Fibroblast of the aortic adventitia (primary cell): ENCODE results near the gene NEURL3. TPM values are rescaled to one million over a fixed set of nuclear protein-coding genes. Genes with fewer than 3 reads are reported as not detected.

Source experiments
- DNase-seq: peaks from one replicate; pipeline ENCODE4 v3.0.0-alpha.2; 2010; ENCODE audit warnings: low read depth
- H3K4me3 ChIP-seq: 2 replicates; pipeline ENCODE4 v1.5.1; 2011; ENCODE audit warnings: low read depth, mild to moderate bottlenecking, control low read depth, low read length, moderate library complexity
- total RNA-seq: library from RNA; depleted of rRNA; stranded (reverse); fragments of >200 nt; gene quantifications from 2 replicates; pipeline ENCODE4 v1.2.3, GENCODE V29; 2012; ENCODE audit warnings: low replicate concordance
- TF ChIP-seq, protein P1 (sequence below): IDR thresholded peaks from 2 replicates; pipeline ENCODE4 v1.5.1; 2011; ENCODE audit warnings: mild to moderate bottlenecking, low read length, control low read depth, inconsistent platforms; ENCODE audit not compliant: insufficient read depth

Gene NEURL3
- total RNA-seq, 1 donor, result not detected

DNA sequence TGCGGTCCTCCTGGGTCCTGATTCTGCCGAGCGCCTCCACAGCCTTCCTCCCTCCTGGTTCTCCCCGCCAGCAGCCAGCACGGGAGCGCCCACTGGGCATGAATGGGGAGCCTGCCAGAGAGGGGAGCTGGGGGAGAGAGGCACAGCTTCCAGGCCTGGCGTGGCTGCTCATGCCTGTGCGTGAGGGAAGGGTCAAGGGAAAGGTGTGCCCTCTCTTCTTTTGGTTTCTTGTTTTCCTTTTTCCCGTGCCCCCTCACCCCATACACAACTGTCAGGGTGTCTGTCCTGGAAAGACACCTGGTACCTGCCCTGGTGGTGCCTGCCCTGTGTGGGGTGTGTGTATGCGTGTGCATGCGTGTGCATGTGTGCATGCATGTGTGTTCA lies 4.7 kb upstream of the NEURL3 start:
- TF ChIP-seq, protein P1, sequence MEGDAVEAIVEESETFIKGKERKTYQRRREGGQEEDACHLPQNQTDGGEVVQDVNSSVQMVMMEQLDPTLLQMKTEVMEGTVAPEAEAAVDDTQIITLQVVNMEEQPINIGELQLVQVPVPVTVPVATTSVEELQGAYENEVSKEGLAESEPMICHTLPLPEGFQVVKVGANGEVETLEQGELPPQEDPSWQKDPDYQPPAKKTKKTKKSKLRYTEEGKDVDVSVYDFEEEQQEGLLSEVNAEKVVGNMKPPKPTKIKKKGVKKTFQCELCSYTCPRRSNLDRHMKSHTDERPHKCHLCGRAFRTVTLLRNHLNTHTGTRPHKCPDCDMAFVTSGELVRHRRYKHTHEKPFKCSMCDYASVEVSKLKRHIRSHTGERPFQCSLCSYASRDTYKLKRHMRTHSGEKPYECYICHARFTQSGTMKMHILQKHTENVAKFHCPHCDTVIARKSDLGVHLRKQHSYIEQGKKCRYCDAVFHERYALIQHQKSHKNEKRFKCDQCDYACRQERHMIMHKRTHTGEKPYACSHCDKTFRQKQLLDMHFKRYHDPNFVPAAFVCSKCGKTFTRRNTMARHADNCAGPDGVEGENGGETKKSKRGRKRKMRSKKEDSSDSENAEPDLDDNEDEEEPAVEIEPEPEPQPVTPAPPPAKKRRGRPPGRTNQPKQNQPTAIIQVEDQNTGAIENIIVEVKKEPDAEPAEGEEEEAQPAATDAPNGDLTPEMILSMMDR, result no peak
- DNase-seq, result no peak
- no peak overlapping the region for H3K4me3 ChIP-seq

DNA sequence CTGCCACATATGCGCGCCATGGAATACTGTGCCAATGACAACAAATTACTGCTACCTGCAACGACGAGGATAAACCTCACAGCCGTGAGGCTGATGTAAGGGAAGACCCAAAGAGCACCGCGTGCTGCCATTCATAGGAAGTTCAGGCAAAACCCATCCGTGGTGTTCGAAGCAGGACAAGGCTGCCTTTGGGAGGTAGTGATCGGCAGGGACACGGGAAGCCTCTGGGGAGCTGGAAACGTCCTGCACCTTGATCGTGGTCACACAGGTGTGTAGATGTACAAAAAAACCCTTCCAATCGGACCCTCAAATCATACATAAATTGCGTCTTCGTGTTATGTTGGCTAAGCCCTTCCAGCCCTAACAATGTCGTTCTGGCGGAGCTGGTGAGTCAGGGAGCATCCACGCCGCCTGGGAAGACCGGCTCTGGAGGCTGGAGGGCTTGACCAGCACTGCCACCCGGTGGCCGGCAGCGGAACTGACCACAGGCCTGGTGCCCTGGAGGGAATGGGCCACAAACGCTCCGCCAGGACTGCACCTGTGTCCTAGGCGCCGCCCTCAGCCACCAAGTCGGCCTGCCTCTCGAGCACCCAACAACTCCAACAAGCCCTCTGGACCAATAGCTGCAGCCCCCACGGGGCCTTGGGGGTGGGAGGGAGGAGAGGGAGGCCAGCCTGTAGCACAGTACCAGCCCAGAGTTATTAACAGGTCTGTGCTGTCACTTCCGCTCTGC lies 4.1 kb upstream of the NEURL3 start:
- DNase-seq, result peak; percentile 86
- TF ChIP-seq, protein P1, result peak; percentile 98
- H3K4me3 ChIP-seq, result no peak overlapping the region

DNA sequence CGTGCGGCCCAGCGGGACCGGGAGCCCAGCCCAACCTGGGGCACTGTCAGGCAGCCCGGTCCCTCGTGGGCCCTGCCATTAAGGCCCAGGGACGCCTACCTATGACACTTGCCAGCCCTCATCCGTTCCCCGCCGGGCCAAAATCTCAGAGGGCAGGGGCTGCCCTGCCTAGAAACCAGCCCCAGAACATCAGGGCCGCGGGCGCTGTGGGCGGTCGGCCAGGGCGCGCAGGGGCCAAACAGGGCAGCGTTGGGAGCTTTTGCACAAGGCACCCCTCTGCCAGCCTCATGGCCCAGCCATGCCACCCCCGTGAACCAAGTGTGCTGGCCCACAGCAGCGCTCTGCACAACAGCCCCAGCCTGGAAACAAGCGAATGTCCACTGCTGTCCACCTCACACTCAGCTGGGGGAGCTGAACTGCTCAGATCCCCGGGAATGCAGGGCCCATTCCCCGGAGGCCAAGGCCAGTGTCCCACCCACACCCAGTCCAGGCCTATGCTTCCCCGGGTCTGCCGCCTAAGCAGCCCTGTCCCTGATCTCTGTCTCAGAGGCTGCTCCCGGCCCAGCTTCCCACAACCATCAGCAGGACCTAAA lies 3.5 kb upstream of the NEURL3 start:
- no peak overlapping the region for H3K4me3 ChIP-seq
- DNase-seq, result no peak
- TF ChIP-seq, protein P1, result no peak

DNA sequence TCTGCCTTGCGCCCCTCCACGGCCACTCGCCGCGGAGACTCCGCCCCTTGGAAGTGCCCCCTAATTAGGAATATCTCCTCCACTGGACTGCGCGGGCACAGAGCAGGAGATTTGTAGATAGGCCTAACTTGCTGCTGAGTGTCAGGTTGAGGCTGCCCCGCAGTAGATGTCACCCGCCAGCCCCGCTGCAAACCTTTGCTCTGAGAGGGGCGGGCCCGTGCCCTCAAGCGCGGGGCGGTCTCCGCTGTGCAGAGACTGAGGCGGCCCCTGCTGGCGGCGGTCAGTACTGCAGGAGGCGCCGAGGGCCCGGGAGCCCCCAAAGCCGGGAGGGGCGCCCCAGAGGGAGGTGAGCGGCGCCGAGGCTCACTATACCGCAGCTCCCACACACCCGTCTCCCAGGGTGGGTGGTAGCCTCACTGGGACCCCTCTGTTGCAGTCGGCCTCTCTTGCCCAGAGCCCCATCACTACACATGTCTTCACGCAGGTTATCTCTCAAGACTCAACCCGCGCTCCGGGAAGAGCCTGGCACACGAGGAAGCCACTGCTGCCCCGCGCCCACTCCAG lies 2.9 kb upstream of the NEURL3 start:
- TF ChIP-seq, protein P1, result peak; percentile 87
- DNase-seq, result peak; percentile 41
- H3K4me3 ChIP-seq, result peak overlapping the region; percentile 55

DNA sequence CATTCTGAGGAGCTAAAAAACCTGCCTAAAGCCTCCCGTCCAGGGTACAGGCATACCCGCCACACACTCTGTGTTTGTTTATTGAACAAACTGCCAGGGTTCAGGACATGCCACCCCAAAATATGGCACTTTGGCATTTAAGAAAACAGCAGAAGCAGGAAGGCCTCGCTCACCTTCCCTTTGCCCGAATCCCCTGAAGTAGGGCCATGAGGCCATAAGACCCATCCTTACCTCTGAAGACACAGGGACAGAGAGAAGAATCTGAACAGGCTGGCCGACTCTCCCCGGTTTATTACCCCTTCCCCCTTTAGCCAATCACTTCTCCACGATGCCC lies 1.7 kb upstream of the NEURL3 start:
- no peak overlapping the region for H3K4me3 ChIP-seq
- TF ChIP-seq, protein P1, result no peak
- DNase-seq, result no peak

DNA sequence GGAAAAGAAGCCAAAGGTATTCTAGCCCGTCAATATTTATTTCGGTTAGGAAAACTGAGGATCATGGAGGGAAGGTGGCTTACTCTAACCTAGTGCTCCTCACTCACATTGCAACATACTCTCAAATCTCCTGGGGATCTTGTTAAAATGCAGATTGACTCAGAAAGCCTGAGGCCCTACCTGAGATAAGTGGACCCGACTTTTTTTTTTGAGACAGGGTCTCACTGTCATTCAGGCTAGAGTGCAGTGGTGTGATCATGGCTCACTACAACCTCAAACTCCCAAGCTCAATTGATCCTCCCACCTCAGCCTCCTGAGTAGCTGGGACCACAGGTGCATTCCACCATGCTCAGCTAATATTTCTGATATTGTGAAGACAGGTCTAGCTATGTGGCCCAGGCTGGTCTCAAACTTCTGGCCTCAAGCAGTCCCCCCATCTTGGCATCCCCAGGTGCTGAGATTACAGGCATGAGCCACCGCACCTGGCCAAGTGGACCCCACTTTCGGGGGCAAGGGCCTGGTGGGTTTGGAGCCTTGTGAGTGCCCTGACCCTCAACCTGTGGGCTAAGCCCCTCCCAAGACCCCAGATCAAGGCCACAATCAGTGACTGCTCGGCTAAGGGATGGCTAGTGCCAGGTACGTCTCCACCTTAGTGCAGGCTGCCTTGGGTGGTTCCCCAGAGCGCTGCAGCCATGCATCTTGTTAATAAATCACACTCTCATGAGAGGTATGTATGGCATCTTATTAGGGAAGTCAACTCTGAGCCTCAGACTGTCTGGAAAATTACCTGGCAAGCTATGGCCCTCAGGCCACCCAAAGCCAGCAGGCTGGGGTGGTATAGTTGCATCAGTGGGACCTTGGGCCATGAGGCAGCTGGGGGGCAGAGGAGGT lies 1.1 kb upstream of the NEURL3 start:
- no peak overlapping the region for H3K4me3 ChIP-seq
- TF ChIP-seq, protein P1, result no peak
- DNase-seq, result no peak
